Measurements from ENCODE around the gene GRID1.

The GRID1 gene

DNA sequence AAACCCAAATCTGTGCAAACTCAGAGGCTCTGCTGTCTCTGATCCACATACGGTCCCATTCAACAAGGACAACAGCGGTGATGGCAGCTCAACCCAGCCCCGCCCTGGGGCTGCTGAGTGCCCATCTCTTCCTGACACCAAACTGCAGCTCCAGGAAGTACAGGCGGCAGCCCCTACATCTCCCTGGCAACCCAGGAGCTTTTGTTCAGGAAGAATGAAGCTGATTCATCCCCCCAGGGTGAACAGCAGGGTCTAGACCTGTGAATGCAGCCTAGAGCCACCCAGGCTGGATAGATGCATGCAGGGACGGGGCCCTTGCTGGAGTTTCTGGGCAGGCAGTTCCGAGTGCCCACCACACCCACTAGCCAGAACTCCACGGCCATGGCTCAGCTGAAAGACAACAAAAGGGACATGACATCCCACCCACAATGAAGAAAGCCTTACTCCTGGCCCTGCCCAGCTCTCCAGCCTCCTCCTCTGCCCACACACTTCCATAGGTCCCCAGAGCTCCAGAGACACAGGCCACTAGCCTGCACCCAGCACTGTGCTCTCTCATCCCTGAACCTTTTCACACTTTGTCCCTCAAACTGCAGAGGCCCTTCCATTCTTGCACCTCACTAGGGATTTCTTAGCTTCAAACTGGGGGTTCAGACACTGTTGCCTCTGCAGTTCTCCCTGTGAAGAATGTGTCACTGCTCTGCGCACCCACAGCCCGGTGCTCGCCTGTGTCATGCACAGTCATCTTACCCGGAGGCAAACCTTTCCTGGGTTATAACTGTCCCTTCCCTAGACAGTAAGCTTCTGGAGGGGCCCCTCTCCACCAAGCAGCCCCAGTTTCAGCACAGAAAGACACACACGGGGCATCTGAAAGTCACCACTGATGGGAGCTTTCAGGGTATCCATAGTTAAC, 99.1 kb downstream of the GRID1 start:
- TF ChIP-seq, protein P1, sequence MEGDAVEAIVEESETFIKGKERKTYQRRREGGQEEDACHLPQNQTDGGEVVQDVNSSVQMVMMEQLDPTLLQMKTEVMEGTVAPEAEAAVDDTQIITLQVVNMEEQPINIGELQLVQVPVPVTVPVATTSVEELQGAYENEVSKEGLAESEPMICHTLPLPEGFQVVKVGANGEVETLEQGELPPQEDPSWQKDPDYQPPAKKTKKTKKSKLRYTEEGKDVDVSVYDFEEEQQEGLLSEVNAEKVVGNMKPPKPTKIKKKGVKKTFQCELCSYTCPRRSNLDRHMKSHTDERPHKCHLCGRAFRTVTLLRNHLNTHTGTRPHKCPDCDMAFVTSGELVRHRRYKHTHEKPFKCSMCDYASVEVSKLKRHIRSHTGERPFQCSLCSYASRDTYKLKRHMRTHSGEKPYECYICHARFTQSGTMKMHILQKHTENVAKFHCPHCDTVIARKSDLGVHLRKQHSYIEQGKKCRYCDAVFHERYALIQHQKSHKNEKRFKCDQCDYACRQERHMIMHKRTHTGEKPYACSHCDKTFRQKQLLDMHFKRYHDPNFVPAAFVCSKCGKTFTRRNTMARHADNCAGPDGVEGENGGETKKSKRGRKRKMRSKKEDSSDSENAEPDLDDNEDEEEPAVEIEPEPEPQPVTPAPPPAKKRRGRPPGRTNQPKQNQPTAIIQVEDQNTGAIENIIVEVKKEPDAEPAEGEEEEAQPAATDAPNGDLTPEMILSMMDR (IDR thresholded peaks at IDR 0.05; ENCODE audit: low read depth, low read length) = no peak
- no peak for DNase-seq (ENCODE audit: low read depth in 2 of 2)
- H3K4me3 ChIP-seq (replicated peaks in 1 of 2; ENCODE audit: low read depth in 2 of 2, low read length in 2 of 2) = no peak overlapping the region

DNA sequence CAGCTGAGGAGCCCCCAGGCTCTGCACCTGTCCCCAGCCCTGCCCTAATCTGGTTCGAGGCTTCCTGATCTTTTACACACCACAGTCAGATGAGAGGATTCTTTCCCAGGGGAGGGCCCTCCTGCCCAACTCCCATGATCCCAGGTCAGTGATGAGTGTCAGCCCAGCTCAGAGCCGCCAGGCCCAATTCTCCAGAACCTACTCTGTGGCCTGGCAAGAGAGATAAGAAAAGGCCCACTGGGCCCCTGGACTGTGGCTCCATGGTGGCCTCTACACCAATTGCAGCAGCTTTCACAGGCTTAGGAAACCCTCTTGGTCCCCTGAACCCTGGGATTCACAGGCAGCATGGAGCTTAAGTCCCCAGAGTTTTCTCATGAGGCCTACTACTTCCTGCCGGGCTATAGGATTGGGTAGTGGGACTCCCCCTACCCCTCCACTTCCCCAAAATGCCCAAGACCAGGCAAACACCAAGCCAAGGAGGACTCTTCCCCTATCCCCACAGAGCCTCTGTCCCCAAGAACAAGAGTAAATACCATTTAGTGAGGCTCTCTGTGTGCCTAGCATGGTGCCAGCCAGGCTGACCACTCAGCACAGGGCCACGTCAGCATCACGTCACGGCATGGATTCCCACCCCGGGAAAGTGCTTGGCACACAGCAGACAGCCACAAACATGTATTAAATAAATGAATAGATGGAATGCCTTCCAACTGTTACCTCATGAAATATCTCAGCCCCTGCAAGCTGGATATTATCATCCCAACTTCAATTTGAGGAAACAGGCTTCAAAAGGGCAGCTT, 100.0 kb downstream of the GRID1 start:
- no peak overlapping the region for H3K4me3 ChIP-seq (replicated peaks in 1 of 2; ENCODE audit: low read depth in 2 of 2, low read length in 2 of 2)
- DNase-seq (ENCODE audit: low read depth in 2 of 2) = no peak

DNA sequence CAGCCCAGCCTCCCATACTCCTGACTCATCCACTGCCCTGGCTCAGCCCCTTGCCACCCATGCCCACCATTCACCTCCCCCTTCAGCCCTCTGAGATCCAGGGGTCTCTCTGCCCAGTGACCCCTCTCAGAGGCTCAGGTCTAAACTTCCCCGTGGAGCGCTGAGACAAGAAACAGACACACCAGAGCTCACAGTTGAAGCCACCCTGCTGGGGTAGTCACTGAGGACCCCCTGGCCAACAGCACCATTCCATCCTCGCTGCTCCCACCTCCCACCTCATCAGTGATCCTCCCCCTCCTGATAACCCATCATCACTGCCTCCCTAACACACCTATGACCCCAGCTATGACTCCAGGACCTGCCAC, 100.7 kb downstream of the GRID1 start:
- no peak overlapping the region for H3K4me3 ChIP-seq (replicated peaks in 1 of 2; ENCODE audit: low read depth in 2 of 2, low read length in 2 of 2)
- no peak for DNase-seq (ENCODE audit: low read depth in 2 of 2)
- TF ChIP-seq, protein P1 (IDR thresholded peaks at IDR 0.05; ENCODE audit: low read depth, low read length) = no peak

More for the DNA sequence above, 100.0 kb downstream of the GRID1 start:
- TF ChIP-seq, protein P1 (IDR thresholded peaks at IDR 0.05; ENCODE audit: low read depth, low read length) = no peak

DNA sequence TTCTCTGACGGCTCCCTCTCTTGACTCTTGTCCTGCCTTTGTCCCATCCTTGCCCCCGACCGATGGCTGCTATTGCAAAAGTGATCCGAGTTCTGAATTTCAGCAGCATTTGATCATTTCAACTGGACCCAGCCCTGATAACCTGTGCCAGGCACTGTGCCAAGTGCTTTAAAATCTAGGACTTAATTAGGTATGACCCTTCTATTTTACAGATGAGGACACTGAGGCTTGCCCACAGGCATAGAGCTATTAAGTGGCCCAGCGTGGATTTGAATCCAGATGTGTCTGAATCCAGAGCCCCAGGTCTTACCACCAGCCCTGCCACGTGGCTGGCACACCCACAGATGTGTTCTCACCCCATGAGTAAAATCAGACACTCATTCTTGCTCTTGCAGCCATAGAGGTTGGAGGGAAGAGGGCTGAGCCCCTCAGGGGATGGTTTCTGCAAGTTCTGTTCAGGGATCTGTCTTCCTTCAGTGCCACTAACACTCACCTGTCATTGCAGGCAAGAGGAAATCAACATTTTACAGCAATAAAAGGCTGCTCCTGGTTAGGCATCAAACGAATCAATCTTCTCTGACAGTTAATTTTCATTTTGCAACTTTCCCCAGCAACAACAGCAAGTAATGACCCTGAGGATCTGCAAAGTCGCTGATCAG, 101.2 kb downstream of the GRID1 start:
- no peak for DNase-seq (ENCODE audit: low read depth in 2 of 2)
- TF ChIP-seq, protein P1 (IDR thresholded peaks at IDR 0.05; ENCODE audit: low read depth, low read length) = no peak
- no peak overlapping the region for H3K4me3 ChIP-seq (replicated peaks in 1 of 2; ENCODE audit: low read depth in 2 of 2, low read length in 2 of 2)

DNA sequence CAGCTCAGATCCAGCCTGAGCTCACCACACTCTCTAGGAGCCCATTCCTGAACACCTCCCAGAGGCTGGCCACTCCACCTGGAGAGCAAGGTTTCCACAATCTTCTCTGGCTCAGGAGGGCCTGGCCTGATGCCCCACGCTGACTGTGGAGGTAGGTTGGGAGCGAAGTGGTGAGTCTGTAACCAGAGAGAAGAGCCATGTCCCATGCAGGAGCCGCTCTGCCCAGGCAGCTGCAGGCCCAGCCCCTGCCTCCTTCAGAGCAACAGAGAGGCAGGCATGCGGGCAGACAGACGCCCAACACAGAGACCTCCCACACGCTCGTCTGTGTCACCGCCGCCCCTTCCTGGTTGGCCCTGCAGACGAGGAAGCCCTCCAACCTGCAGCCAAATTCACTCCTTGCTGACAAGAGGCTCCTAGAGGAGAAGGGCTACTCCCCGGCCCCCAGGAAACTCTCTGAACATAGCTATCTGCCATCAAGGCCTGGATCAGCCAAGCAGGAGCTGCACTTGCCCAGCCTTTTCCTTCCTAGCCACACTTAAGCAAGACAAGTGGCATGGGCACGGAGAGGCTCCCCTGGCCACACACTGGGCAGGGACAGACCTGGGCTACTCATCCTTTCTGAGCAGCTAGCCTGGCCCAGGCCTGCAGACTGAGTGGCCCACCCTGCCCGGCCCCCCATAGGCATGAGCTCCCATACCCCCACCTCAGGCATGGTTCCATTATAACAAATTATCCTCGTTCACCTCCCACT, 101.9 kb downstream of the GRID1 start:
- no peak for DNase-seq (ENCODE audit: low read depth in 2 of 2)
- no peak overlapping the region for H3K4me3 ChIP-seq (replicated peaks in 1 of 2; ENCODE audit: low read depth in 2 of 2, low read length in 2 of 2)
- TF ChIP-seq, protein P1 (IDR thresholded peaks at IDR 0.05; ENCODE audit: low read depth, low read length) = no peak

DNA sequence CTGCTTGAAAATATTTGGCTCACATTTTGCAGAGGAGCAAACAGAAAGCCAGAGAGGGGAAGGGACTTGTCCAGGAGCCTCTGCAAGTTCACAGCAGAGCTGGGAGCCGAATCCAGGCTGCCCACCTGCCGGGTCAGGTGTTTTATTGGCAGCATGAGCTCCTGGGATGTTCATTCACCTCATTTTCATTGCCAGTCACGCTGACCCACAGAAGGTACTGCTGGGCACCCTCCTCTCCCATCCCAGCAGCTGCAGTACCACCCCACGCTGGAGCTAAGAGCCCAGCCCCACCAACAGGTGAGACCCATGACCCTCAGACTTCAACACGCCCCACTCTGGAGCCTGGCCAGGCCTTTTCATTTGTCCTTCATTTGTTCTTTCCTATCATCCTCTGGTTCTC, 102.7 kb downstream of the GRID1 start:
- no peak overlapping the region for H3K4me3 ChIP-seq (replicated peaks in 1 of 2; ENCODE audit: low read depth in 2 of 2, low read length in 2 of 2)
- no peak for DNase-seq (ENCODE audit: low read depth in 2 of 2)
- TF ChIP-seq, protein P1 (IDR thresholded peaks at IDR 0.05; ENCODE audit: low read depth, low read length) = no peak
